Endothelial cell (in vitro differentiated cells): Measurements from ENCODE around the gene SYT7. TPM values are rescaled to one million over a fixed set of nuclear protein-coding genes. Genes with fewer than 3 reads are reported as not detected.

ENCODE experiments used
- DNase-seq: peaks from one replicate; pipeline ENCODE4 v3.0.0; 2021; ENCODE audit warnings: low spot score
- H3K27ac Mint-ChIP-seq: one replicate; pipeline ENCODE4 v1.8.0; 2021; ENCODE audit warnings: mixed read lengths, inconsistent platforms; ENCODE audit not compliant: unreplicated experiment
- H3K27me3 Mint-ChIP-seq: one replicate; pipeline ENCODE4 v1.8.0; 2021; ENCODE audit warnings: mild to moderate bottlenecking, moderate library complexity, mixed read lengths, inconsistent platforms; ENCODE audit not compliant: unreplicated experiment
- H3K36me3 Mint-ChIP-seq: one replicate; pipeline ENCODE4 v1.8.0; 2021; ENCODE audit warnings: mild to moderate bottlenecking, low read depth, mixed read lengths, inconsistent platforms; ENCODE audit not compliant: unreplicated experiment
- H3K4me1 Mint-ChIP-seq: one replicate; pipeline ENCODE4 v1.8.0; 2021; ENCODE audit warnings: mild to moderate bottlenecking, mixed read lengths, inconsistent platforms; ENCODE audit not compliant: unreplicated experiment
- H3K4me3 Mint-ChIP-seq: one replicate; pipeline ENCODE4 v1.8.0; 2021; ENCODE audit warnings: mild to moderate bottlenecking, mixed read lengths, inconsistent platforms; ENCODE audit not compliant: unreplicated experiment
- H3K9me3 Mint-ChIP-seq: one replicate; pipeline ENCODE4 v1.8.0; 2021; ENCODE audit warnings: mixed read lengths, inconsistent platforms; ENCODE audit not compliant: unreplicated experiment
- total RNA-seq: library from RNA; stranded (reverse); fragmentation: NEBNext Ultra II Directional; extraction: Animal tissue kit (Norgen Biotek cat#: 25700); gene quantifications from one replicate; pipeline ENCODE4 v1.2.1, GENCODE V29; 2021; ENCODE audit not compliant: unreplicated experiment
- TF ChIP-seq, protein P1 (sequence below): fragments of 200-600 bp; sonication (generic); IDR thresholded peaks from one replicate; pipeline ENCODE4 v1.5.0; 2021; ENCODE audit warnings: antibody characterized with exemption; ENCODE audit not compliant: unreplicated experiment

The SYT7 gene
- total RNA-seq, 1 donor from 2014 or later, result 9.7 TPM

DNA sequence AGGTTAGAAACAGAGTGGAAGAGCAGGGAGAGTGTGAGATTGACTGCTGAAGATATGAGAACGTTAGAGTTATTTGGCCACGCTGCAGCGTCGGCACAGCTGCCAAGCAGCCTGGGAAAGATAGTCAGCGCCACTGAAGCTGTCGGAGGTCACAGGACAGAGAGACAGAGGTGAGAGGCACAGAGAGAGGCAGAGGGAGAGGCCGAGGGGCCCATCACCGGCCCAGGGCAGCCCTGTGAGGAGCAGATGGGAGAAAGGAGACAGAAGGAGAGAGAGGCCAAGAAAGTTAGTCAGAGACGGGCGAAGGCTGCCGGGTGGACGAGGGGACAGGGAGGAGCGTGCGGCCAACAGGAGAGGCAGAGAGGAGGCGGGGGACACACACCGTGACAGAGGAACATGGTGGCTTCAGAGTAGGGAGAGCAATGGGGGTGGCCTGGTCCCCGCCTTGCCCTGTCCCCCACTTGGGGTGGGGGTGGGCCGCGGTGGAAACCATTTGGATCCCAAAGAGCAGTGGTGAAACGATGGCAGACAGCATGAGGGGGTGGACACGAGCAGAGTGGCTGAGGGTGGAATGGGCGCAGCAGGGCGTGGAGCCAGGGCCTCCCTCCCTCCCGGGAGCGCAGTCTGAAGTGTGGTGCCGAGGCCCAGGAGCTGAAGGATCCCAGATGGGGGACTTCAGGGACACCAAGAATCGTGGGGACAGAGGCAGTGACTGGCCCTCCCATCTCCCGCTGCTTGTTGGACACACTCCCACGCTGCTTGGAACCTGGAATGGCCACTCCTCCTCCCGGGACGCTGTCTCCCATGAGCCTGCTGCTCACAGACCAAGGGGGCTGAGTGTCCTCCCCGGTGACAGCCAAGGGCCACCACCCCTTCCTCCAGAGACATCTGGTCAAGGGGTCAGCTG lies 45.7 kb downstream of the SYT7 start:
- Mint-ChIP-seq H3K27me3 (peaks cover 12% of the 10 kb centered on the region), H3K9me3 (no peaks in the 10 kb centered on the region), H3K36me3 (peaks cover 4% of the 10 kb centered on the region), H3K4me3 (peak overlapping the region; percentile 20), H3K4me1 (peaks cover 12% of the 10 kb centered on the region), H3K27ac (no peak overlapping the region)
- no peak for DNase-seq
- TF ChIP-seq, protein P1, sequence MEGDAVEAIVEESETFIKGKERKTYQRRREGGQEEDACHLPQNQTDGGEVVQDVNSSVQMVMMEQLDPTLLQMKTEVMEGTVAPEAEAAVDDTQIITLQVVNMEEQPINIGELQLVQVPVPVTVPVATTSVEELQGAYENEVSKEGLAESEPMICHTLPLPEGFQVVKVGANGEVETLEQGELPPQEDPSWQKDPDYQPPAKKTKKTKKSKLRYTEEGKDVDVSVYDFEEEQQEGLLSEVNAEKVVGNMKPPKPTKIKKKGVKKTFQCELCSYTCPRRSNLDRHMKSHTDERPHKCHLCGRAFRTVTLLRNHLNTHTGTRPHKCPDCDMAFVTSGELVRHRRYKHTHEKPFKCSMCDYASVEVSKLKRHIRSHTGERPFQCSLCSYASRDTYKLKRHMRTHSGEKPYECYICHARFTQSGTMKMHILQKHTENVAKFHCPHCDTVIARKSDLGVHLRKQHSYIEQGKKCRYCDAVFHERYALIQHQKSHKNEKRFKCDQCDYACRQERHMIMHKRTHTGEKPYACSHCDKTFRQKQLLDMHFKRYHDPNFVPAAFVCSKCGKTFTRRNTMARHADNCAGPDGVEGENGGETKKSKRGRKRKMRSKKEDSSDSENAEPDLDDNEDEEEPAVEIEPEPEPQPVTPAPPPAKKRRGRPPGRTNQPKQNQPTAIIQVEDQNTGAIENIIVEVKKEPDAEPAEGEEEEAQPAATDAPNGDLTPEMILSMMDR, result no peak

DNA sequence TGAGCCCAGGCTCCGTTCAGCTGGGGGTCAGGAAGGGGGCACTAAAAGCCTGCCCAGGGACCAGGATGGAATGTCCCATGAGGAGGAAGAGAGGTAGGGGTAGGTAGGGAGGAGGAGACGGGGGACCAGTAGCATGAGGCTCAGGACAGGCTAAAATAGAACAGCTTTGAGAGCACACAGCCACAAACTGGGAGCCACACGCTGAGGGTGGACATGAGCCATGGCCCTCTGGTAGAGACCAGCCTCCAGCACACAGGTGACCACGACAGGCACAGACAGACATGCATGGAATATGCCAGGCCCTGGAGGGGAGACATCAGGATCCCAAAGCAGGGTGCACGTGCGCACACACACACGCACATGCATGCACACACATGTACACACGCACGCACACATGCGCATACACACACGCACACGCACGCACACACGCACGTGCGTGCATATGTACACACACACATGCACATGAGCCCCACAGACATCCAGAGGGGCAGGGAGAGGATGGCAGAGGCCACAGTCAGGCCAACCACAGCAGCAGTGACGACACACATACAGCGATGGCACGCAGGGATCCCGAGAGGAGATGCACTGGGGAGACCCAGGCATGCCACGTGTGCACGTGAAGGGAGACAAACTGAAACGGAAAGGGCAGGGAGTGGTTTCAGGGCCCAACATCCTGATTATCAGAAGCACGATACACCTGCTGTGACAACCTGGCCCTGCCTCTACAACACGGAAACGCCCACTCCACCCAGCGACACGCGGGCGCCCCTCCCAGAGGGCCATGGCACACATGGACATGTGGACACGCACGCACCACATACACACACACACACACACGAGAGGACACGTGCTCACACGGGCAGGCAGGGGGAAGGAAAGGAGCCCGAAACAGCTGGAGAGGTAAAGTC lies 46.6 kb downstream of the SYT7 start:
- H3K4me3 Mint-ChIP-seq, result no peak overlapping the region
- DNase-seq, result no peak
- peaks cover 5% of the 10 kb centered on the region for H3K4me1 Mint-ChIP-seq
- H3K27ac Mint-ChIP-seq, result no peak overlapping the region
- H3K9me3 Mint-ChIP-seq, result no peaks in the 10 kb centered on the region
- H3K36me3 Mint-ChIP-seq, result peaks cover 4% of the 10 kb centered on the region
- H3K27me3 Mint-ChIP-seq, result peaks cover 9% of the 10 kb centered on the region
- TF ChIP-seq, protein P1, result no peak

DNA sequence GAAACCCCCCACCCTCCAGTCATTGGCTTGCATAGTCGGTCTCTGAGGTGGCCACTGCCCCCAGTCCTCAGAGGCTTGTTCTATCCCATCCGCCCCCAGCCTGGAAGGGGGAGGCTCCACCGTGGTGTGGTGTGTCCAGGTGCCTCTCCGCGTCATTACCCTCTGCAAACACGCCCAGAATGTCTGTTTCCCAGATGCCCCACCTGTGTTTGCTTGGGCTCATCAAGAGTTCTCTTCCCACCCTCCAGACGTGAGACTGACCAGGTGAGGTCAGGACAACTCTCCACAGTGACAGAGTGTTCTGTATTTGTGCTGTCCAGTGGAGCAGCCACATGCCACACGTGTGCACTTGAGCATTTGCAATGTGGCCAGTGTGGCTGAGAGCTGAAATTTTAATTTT lies 47.5 kb downstream of the SYT7 start:
- Mint-ChIP-seq H3K9me3 (no peaks in the 10 kb centered on the region), H3K36me3 (peaks cover 4% of the 10 kb centered on the region), H3K4me1 (no peaks in the 10 kb centered on the region), H3K27ac (no peak overlapping the region), H3K27me3 (peaks cover 10% of the 10 kb centered on the region), H3K4me3 (peak overlapping the region; percentile 18)
- TF ChIP-seq, protein P1, result no peak
- DNase-seq, result no peak

DNA sequence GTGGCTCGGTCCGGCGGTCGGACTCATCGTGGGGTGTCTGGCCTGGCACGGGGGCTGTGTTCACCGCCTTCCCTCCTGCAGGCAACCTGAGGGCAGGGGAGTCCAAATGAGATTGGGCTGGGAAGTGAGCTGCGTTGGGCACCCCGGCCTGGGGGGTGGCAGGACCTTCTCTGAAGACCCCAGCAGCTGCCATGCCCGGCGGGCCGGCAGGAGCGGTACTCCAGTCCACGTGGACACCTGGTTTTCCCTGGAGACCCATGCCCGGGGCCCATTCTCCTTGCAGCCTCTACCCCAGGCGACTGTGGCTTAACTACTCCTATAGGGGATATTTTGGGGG lies 47.9 kb downstream of the SYT7 start:
- Mint-ChIP-seq H3K36me3 (peaks cover 4% of the 10 kb centered on the region), H3K9me3 (no peaks in the 10 kb centered on the region), H3K27ac (no peak overlapping the region), H3K4me1 (no peaks in the 10 kb centered on the region), H3K4me3 (no peak overlapping the region), H3K27me3 (peaks cover 10% of the 10 kb centered on the region)
- TF ChIP-seq, protein P1, result no peak
- DNase-seq, result no peak
